Measurements from ENCODE around the gene UBAC2. TPM values are rescaled to one million over a fixed set of nuclear protein-coding genes. Genes with fewer than 3 reads are reported as not detected.

Gene UBAC2
- total and polyA plus RNA-seq, 2 donors (not counting 1 experiment from before 2014, with no cell fraction given): 32.4 to 87.4 TPM

- Histone ChIP-seq H3K79me2 (ENCODE audit: control insufficient read depth, insufficient read depth, low read length) (no peaks in the 10 kb centered on the region), H3K4me1 (ENCODE audit: control insufficient read depth, extremely low read depth, insufficient read depth, low read length) (no peaks in the 10 kb centered on the region), H3K4me3 (replicated peaks in 1 of 4; ENCODE audit: control extremely low read depth in 1 of 4, insufficient read depth in 1 of 4, low read depth in 3 of 4, low read length in 4 of 4) (no peak overlapping the region), H3K9me3 (ENCODE audit: control insufficient read depth, insufficient read depth, low read depth, low read length) (no peaks in the 10 kb centered on the region), H2AFZ (ENCODE audit: low read length) (no peak overlapping the region), H4K20me1 (ENCODE audit: control insufficient read depth, extremely low read depth, insufficient read depth, low read length) (no peaks in the 10 kb centered on the region), H3K9ac (ENCODE audit: insufficient read depth, low read length) (no peak overlapping the region), H3K27me3 (ENCODE audit: control insufficient read depth, insufficient read depth, low read length) (no peaks in the 10 kb centered on the region), H3K4me2 (ENCODE audit: extremely low read depth, insufficient read depth, low read length) (no peak overlapping the region), H3K27ac (ENCODE audit: insufficient read depth, low read length) (no peak overlapping the region), H3K36me3 (ENCODE audit: control insufficient read depth, insufficient read depth, low read length) (no peaks in the 10 kb centered on the region)
- DNase-seq (ENCODE audit: low read depth in 2 of 2): no peak
- no peak for TF ChIP-seq EZH2 (IDR thresholded peaks at IDR 0.05; ENCODE audit: low read length, missing control alignments)
- no peak for TF ChIP-seq CTCF (conservative IDR thresholded peaks at IDR 0.05 in 1 of 2, IDR thresholded peaks at IDR 0.05 in 1 of 2; ENCODE audit: low read depth in 1 of 2, low read length in 2 of 2)
These were observed 54.6 kb downstream of the UBAC2 start for GRCh38 chr13:99255271-99255670.

- no peaks in the 10 kb centered on the region for H3K36me3 ChIP-seq (ENCODE audit: control insufficient read depth, insufficient read depth, low read length)
- H3K4me1 ChIP-seq (ENCODE audit: control insufficient read depth, extremely low read depth, insufficient read depth, low read length): no peaks in the 10 kb centered on the region
- no peak for DNase-seq (ENCODE audit: low read depth in 2 of 2)
- H3K4me2 ChIP-seq (ENCODE audit: extremely low read depth, insufficient read depth, low read length): no peak overlapping the region
- H3K27me3 ChIP-seq (ENCODE audit: control insufficient read depth, insufficient read depth, low read length): no peaks in the 10 kb centered on the region
- H3K9me3 ChIP-seq (ENCODE audit: control insufficient read depth, insufficient read depth, low read depth, low read length): no peaks in the 10 kb centered on the region
- no peak overlapping the region for H3K4me3 ChIP-seq (replicated peaks in 1 of 4; ENCODE audit: control extremely low read depth in 1 of 4, insufficient read depth in 1 of 4, low read depth in 3 of 4, low read length in 4 of 4)
- no peaks in the 10 kb centered on the region for H4K20me1 ChIP-seq (ENCODE audit: control insufficient read depth, extremely low read depth, insufficient read depth, low read length)
- no peak overlapping the region for H3K27ac ChIP-seq (ENCODE audit: insufficient read depth, low read length)
- H3K79me2 ChIP-seq (ENCODE audit: control insufficient read depth, insufficient read depth, low read length): no peaks in the 10 kb centered on the region
- no peak overlapping the region for H3K9ac ChIP-seq (ENCODE audit: insufficient read depth, low read length)
- no peak overlapping the region for H2AFZ ChIP-seq (ENCODE audit: low read length)
- TF ChIP-seq CTCF (conservative IDR thresholded peaks at IDR 0.05 in 1 of 2, IDR thresholded peaks at IDR 0.05 in 1 of 2; ENCODE audit: low read depth in 1 of 2, low read length in 2 of 2): no peak
- no peak for TF ChIP-seq EZH2 (IDR thresholded peaks at IDR 0.05; ENCODE audit: low read length, missing control alignments)
These were observed 55.6 kb downstream of the UBAC2 start for GRCh38 chr13:99256283-99256682.

GRCh38 chr13:99256709-99257108 is 56.1 kb downstream of the UBAC2 start:
- Histone ChIP-seq H3K4me2 (ENCODE audit: extremely low read depth, insufficient read depth, low read length) (no peak overlapping the region), H3K36me3 (ENCODE audit: control insufficient read depth, insufficient read depth, low read length) (no peaks in the 10 kb centered on the region), H3K9me3 (ENCODE audit: control insufficient read depth, insufficient read depth, low read depth, low read length) (no peaks in the 10 kb centered on the region), H3K27ac (ENCODE audit: insufficient read depth, low read length) (no peak overlapping the region), H3K79me2 (ENCODE audit: control insufficient read depth, insufficient read depth, low read length) (no peaks in the 10 kb centered on the region), H2AFZ (ENCODE audit: low read length) (no peak overlapping the region), H3K4me3 (replicated peaks in 1 of 4; ENCODE audit: control extremely low read depth in 1 of 4, insufficient read depth in 1 of 4, low read depth in 3 of 4, low read length in 4 of 4) (no peak overlapping the region), H4K20me1 (ENCODE audit: control insufficient read depth, extremely low read depth, insufficient read depth, low read length) (no peaks in the 10 kb centered on the region), H3K9ac (ENCODE audit: insufficient read depth, low read length) (no peak overlapping the region), H3K4me1 (ENCODE audit: control insufficient read depth, extremely low read depth, insufficient read depth, low read length) (no peaks in the 10 kb centered on the region), H3K27me3 (ENCODE audit: control insufficient read depth, insufficient read depth, low read length) (no peaks in the 10 kb centered on the region)
- peak; percentile 15 to 81 for DNase-seq (ENCODE audit: low read depth in 2 of 2)
- no peak for TF ChIP-seq CTCF (conservative IDR thresholded peaks at IDR 0.05 in 1 of 2, IDR thresholded peaks at IDR 0.05 in 1 of 2; ENCODE audit: low read depth in 1 of 2, low read length in 2 of 2)
- no peak for TF ChIP-seq EZH2 (IDR thresholded peaks at IDR 0.05; ENCODE audit: low read length, missing control alignments)

Data from fibroblast of lung (primary cell).